Colonic mucosa (tissue), 4 donors: ENCODE results near the gene PITPNM2. TPM values are rescaled to one million over a fixed set of nuclear protein-coding genes. Genes with fewer than 3 reads are reported as not detected.

ENCODE experiments used
- DNase-seq: peaks from one replicate; pipeline ENCODE4 v3.0.0-alpha.2; 2020
- H3K27ac ChIP-seq: fragments of 200-600 bp; one replicate; pipeline ENCODE4 v1.8.0; 2021
- H3K27me3 ChIP-seq: fragments of 200-600 bp; one replicate; pipeline ENCODE4 v1.8.0; 2021
- H3K36me3 ChIP-seq: fragments of 200-600 bp; one replicate; pipeline ENCODE4 v1.8.0; 2021
- H3K4me1 ChIP-seq: fragments of 200-600 bp; one replicate; pipeline ENCODE4 v1.8.0; 2021; ENCODE audit warnings: mild to moderate bottlenecking
- H3K4me3 ChIP-seq: fragments of 200-600 bp; one replicate; pipeline ENCODE4 v1.8.0; 2021
- H3K9ac ChIP-seq, 2 donors: one replicate each; pipeline ENCODE4 v1.7.0; 2013; ENCODE audit warnings: control low read depth in 2 of 2, low read depth in 2 of 2, low read length in 2 of 2
- H3K9me3 ChIP-seq: fragments of 200-600 bp; one replicate; pipeline ENCODE4 v1.8.0; 2021
- CTCF ChIP-seq: fragments of 200-600 bp; IDR thresholded peaks from one replicate; pipeline ENCODE4 v1.8.0; 2022; ENCODE audit warnings: antibody characterized with exemption, mild to moderate bottlenecking
- intact Hi-C: fragments of 100-400 bp; cut with DNase I; formaldehyde crosslinking; loops from one replicate; pipeline ENCODE4 v1.14.1; 2022
- total RNA-seq, 2 donors: library from RNA; stranded (reverse); fragmentation: NEBNext Ultra II Directional in 1 of 2; extraction: Animal tissue kit (Norgen Biotek cat#: 25700) in 1 of 2; gene quantifications; one replicate each; pipeline ENCODE4 v1.2.1, GENCODE V29; 2021
- donor health status: healthy.
- donor health status: DM: no; HTN: no; CAD: no.
- donor health status: DM: no; HTN: no; CAD: no.

The PITPNM2 gene
- total RNA-seq, 2 donors from 2014 or later: 9.3 to 17.4 TPM

GRCh38 chr12:123150275-123150743 is 581 bp downstream of the PITPNM2 start:
- intact Hi-C loops: loop anchor here (10.0 kb wide), 1 partner anchor 84 kb away; the partner anchor contains the start of genes MPHOSPH9 and MTRFR
- Histone ChIP-seq H3K4me3 (peak overlapping the region; percentile 62), H3K9ac (peak overlapping the region; percentile 78 to 93), H3K36me3 (no peaks in the 10 kb centered on the region), H3K4me1 (no peaks in the 10 kb centered on the region), H3K27ac (peak overlapping the region; percentile 67), H3K27me3 (no peaks in the 10 kb centered on the region), H3K9me3 (no peaks in the 10 kb centered on the region)
- DNase-seq: peak; percentile 45
- TF ChIP-seq CTCF: no peak

- Histone ChIP-seq H3K36me3 (no peaks in the 10 kb centered on the region), H3K4me1 (no peaks in the 10 kb centered on the region), H3K9me3 (no peaks in the 10 kb centered on the region), H3K4me3 (peak overlapping the region; percentile 62), H3K9ac (peak overlapping the region; percentile 78 to 93), H3K27ac (peak overlapping the region; percentile 67), H3K27me3 (no peaks in the 10 kb centered on the region)
- intact Hi-C loops: loop anchor here (10.0 kb wide), 2 partner anchors 85 to 175 kb away; partner anchors contain the start of genes MPHOSPH9, MTRFR and OGFOD2
- no peak for TF ChIP-seq CTCF
- DNase-seq: no peak
These were observed 1.2 kb downstream of the PITPNM2 start for GRCh38 chr12:123149501-123150274.

GRCh38 chr12:123149088-123149487 is 1.8 kb downstream of the PITPNM2 start:
- Histone ChIP-seq H3K4me1 (no peaks in the 10 kb centered on the region), H3K27ac (peak overlapping the region; percentile 24), H3K9ac (peak overlapping the region in 1 of 2 donors; percentile 78), H3K27me3 (no peaks in the 10 kb centered on the region), H3K4me3 (no peak overlapping the region), H3K9me3 (no peaks in the 10 kb centered on the region), H3K36me3 (no peaks in the 10 kb centered on the region)
- intact Hi-C loops: loop anchor here (10.0 kb wide), 1 partner anchor 174 kb away; the partner anchor contains the start of gene OGFOD2
- no peak for TF ChIP-seq CTCF
- no peak for DNase-seq

GRCh38 chr12:123148655-123149054 is 2.2 kb downstream of the PITPNM2 start:
- Histone ChIP-seq H3K36me3 (no peaks in the 10 kb centered on the region), H3K27ac (no peak overlapping the region), H3K4me3 (no peak overlapping the region), H3K27me3 (no peaks in the 10 kb centered on the region), H3K4me1 (no peaks in the 10 kb centered on the region), H3K9me3 (no peaks in the 10 kb centered on the region), H3K9ac (no peak overlapping the region)
- no peak for DNase-seq
- TF ChIP-seq CTCF: no peak
- intact Hi-C loops: loop anchor here (10.0 kb wide), 1 partner anchor 174 kb away; the partner anchor contains the start of gene OGFOD2

GRCh38 chr12:123148223-123148622 is 2.7 kb downstream of the PITPNM2 start:
- no peak overlapping the region for H3K27ac ChIP-seq
- intact Hi-C loops: loop anchor here (10.0 kb wide), 1 partner anchor 173 kb away; the partner anchor contains the start of gene OGFOD2

More at GRCh38 chr12:123148223-123148622, 2.7 kb downstream of the PITPNM2 start:
- Histone ChIP-seq H3K9me3 (no peaks in the 10 kb centered on the region), H3K9ac (no peak overlapping the region), H3K36me3 (no peaks in the 10 kb centered on the region), H3K4me3 (no peak overlapping the region), H3K27me3 (no peaks in the 10 kb centered on the region), H3K4me1 (peaks cover 1% of the 10 kb centered on the region)
- DNase-seq: no peak
- no peak for TF ChIP-seq CTCF
